GM19240 (cell line): Measurements from ENCODE around the gene CDH13.

ENCODE experiments used
- DNase-seq: peaks from one replicate; pipeline ENCODE4 v3.0.0; 2011; ENCODE audit warnings: low spot score; ENCODE audit not compliant: insufficient read length

Gene CDH13

DNA sequence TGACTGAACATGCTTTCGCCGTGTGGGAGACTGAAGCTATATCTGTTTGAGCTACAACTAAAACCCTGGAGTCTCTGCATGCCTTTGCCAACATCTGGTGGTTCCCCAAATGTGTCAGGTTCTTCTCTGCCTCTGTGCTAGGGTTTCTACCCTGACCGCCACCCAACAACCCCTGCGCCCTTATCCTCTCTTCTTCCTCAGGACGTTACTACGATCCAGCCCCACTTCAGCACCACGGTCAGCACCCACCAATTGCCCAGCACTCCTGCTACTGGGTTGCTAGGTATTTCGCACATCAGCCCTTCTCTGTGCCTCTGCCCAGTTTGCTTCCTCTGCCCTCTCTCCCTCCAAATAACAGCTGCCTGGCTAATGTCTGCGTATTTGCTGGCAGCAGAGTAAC, 1074.7 kb downstream of the CDH13 start:
- DNase-seq: no peak

DNA sequence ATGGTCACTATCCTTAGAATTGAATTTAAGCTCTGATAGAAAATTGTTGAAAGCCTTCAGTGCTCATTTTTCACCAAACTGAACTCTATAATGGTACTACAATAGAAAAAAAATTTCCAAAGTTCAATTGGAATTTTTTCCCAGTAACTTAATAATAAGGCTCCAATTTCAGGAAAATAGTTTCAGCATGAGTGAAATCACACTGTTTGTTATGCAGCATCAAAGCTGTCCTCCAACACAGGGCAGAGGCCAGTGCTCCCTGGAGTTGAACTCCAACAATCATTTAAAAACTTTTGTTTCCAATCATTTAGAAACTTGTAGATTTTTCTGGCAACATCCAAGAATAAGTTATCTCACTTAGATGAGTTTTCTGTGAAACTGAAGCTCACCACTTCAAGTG, 1077.9 kb downstream of the CDH13 start:
- DNase-seq: no peak

DNA sequence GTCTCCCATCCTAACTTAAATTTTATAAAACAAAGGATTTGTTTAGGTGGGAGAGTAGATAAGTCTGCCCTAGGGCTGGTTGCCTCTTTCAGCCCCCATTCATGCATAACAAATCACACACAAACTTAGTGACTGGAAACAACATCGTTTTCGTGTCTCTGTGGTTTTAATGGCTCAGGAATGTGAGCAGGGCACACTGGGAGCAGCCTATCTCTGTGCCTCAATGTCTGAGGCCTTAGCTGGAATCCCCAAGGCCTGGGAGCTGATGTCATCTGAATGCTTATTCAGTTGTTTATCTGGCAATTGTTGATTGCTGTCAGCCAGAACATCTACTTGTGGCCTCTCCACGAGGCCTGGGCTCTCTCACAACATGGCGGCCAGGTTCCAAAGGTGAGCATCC, 1079.1 kb downstream of the CDH13 start:
- no peak for DNase-seq

DNA sequence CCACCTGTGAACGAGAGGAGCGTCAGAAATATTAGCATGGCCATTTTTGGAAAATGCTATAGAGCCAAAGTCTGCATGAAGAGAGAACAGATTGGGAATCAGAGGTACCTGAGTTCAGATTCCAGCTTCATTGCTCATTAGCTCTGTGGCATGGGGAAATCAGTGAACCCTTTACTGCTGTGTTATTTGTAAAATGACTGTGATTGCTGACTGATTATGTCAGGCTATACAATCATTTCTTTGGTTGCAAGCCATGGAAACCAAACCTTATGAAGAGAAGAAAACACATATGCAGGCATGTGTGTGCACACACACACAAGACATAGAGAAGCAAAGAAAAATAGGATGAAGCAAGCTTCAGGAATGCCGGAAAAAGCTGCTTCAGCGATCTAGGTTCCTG, 1079.6 kb downstream of the CDH13 start:
- DNase-seq: no peak

DNA sequence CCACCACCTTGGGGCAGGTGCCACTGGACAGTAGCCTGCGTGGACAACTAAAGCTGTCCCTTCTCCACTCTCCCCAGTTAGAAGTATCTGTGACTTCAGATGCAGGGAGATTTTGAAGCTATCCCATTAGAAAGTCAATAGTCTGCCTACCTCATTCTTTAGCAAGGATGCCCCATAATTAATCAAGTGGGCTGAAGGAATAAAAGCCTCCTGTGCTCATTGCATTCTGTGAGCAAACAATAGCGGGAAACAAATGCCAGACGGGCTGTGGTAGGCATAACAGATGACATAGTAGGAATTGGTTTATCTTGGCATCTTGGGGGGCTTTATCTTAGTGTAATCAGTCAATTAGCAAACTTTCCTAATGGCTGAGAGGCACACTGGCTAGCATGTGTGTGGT, 1084.3 kb downstream of the CDH13 start:
- DNase-seq: no peak

DNA sequence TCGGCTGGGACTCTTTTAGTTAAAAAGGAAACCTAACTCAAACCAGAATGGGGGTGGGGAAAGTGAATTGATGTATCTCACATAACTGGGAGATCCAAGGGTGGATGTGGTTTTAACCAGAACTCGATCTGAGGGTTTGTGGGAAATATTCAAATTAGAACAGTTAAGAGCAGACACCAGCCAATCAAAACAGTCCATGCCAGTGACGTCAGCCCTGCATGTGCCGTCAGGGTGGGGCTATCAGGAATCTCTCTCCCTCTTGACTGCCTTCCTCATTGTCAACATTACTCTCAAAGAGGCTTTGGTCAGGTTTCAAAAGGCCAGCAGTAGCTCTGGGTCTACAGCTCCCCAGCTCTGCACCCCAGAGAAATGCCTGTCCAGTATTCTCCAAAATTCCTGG, 1086.8 kb downstream of the CDH13 start:
- no peak for DNase-seq

DNA sequence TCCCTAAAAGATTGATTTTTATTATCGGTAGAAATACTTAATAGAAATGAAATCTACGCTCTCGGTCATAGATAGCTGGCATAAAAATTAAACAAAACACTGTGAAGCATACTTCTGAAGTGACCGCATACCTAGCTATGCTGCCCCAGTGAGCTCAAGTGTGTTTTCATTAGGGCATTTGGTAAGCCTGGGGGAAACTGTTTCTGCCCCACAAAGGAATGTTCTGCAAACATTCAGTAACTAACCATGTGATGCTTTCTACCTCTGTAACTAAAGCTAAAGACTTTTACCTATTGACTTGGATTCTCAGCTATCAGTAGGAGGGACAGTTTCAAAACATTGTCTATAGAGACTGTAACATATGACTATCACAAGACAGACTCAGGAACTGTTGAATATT, 1087.5 kb downstream of the CDH13 start:
- no peak for DNase-seq

DNA sequence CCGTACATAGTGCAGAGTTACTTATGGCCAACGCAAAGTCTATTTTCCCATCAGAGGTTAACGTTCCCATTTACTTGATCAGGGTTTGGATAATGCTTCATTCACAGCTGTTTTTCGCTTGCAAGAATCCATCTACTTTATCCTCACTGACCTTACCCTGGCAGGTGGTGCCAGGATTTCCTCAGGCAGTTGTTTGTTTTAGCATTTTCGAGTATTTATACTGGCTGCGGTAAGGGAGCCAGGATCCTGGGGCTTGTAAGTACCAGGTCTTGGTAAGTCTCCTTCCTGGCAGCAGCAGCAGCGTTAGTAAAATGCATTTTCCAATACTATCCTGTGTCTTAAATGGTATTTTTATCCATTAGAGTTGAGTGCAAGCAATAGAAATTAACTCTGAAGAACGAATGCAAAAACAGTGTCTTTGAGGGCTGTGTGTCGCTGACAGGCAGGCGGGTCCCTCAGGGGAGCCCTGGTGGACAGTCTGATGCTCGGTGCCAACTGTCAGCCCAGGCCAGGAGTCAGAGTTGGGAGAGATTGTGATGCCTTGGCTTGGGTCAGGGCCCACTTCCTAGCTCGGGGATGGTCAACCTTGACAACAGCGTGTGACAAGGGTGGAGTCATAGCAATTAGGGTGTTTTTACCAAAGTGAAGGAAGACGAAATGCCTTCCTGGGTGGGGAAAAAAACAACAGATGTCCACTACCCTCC, 1088.6 kb downstream of the CDH13 start:
- DNase-seq: no peak

DNA sequence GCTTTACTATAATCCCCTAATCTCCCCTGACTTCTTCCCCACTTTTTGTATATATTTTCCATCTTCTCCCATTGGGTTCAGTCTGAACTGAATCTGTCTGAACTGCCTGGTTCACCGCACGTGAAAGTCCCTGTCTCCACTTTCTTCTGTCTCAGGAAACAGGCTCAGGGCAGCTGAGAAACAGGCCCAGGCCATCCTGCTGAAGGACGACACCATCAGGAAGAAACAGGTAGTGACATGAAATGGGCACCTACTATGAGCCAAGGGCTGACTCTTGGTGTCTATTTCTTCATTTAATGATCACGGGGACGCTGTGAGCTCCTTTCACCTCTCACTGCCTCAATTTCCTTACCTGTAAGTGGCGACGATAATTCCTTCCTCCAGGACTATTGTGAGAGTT, 1090.5 kb downstream of the CDH13 start:
- no peak for DNase-seq

DNA sequence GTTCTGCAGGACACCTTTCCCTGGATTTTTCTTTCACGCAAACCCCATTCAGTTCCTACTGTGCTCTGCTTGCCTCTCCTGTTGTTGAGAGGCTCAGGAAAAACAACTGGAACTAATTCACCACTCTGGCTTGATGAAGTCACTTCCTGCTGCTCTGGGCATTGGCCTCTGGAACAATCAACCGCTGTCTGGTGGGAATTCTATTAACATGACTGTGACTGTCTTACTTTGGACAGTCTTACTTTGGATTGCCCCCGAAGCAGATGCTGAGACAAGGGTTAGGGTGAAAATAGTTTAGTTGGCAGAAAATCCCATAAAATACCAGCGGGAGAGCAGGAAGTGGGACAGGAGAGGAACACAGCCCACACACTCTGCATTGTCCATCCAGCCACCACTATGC, 1091.0 kb downstream of the CDH13 start:
- DNase-seq: no peak

DNA sequence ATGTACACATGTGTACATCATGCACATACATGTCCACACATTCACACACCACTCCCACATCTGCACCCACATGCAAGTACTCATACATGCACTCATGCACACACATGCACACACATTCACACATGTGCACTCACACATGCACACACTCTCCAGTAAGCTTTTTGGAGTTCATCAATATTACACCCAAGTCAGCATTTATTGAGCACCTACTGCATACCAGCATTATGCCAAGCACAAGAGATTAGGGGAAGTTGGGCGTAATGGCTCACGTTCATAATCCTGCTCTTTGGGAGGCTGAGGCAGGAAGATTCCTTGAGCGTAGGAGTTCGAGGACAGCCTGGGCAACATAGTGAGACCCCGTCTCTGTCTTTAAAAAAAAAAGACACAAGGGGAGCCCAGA, 1093.4 kb downstream of the CDH13 start:
- DNase-seq: no peak

DNA sequence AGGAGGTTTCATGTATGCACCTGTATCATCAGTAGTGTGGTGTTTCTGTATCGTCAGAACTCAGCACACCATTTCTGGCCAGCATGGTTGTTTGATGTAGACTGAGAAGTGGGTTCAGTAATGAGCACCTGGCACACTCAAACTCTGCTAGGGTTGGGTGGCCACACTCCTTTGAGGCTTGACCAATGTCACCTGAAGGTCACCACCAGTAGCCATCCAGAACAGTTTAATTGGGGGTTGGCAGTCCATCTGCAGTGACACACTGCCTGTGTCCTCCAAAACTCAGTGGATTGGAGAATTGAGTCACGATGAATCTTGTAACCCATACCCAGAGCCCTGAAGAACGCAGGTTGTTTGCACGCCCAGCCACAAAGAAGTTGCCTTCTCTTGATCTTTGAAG, 1094.2 kb downstream of the CDH13 start:
- no peak for DNase-seq

DNA sequence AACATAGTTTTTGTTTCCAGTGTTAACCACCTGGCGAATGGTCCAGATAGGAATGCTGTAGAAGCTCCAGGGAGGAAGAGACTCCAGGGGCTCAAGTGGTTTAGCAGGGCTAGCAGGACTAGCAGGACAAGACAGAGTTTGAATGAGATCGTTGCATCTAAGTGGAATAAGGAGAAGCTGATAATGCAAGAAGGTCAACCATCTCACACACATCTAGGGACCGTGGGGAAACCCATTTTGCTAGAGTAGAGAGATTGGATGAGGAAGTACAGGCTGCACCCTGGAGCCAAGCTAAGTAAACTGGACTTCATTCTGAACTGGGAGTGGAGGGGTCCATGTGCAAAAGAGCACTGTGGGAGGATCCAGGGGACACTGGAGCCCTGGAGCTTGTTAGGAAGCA, 1094.9 kb downstream of the CDH13 start:
- no peak for DNase-seq

DNA sequence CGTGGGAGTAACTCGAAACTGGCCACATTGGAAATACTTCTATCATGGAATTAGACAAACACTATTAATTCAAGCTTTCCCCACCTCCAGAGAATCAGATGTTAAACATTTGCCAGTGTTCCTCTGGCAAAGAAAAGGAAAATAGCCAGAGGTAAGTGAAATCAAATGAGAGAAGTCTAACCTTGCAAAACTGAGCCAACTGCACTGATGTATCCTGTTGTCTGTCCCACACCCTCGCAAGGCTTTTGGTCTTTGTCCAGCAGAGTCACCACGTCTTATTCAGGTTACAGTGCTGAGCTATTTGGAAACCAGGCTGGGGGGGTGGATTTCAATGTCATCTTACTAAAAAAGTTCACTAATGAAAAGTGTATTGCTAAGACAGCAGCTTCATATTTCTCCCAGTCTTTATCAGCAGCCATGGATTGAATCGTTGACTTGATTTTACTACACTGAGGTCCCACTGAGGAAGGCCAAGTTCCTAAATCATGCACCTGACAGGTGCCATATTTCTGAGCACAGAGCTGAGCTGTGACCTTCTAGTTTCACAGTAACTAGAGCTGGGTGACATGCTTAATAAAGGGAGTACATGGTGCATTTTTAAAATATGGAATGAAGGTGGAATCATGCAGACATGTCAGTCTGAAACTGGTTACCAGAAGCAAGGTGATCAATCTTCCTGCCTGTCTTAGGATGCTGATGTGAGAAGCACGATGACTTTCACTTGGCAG, 1095.9 kb downstream of the CDH13 start:
- DNase-seq: no peak

DNA sequence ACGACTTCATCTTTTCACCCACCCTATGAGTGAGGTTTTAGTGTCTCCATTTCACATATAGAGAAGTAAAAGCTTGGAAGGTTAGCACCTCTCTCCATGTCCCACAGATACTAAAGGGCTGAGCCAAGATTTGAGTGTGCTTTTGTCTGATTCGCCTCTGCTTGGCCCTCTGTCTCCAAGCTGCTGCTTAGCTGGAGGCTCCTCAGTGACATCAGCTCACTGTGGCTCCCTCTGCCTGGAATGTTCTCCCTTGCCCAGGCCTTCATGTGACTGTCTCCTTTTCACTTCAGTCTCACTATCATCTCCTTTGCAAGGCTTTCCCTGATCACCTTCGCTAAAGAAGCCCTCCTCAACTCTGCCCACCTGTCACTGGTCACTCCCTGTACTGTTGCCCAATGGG, 1096.5 kb downstream of the CDH13 start:
- DNase-seq: no peak

DNA sequence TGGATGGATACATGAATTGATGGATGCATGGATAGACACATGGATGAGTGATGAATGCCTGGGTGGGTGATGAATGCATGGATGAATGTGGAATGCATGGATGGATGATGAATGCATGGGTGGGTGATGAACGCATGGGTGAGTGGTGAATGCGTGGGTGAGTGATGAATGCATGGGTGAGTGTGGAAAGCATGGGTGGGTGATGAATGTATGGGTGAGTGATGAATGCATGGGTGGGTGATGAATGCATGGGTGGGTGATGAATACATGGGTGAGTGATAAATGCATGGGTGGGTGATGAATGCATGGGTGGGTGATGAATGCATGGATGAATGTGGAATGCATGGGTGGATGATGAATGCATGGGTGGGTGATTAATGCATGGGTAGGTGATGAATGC, 1097.1 kb downstream of the CDH13 start:
- DNase-seq: no peak

DNA sequence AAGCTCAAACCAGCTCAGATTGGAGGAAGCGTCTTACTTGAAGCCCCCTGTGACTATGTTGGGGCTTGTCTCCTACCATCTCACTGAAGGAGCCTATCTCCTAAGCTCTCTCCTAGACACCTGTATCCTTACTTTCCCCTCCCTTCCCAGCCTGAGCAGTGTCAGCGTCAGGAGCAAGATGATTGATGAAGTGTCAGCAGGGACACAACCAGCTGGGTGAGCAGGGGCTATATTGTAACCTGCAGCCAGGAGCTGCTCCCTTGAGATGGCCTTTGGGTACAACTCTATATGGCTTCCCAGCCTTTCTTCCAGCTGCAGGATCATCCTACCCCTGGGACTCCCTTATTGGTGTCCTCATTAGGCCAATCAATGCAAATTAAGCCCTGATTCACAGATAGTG, 1097.8 kb downstream of the CDH13 start:
- no peak for DNase-seq

DNA sequence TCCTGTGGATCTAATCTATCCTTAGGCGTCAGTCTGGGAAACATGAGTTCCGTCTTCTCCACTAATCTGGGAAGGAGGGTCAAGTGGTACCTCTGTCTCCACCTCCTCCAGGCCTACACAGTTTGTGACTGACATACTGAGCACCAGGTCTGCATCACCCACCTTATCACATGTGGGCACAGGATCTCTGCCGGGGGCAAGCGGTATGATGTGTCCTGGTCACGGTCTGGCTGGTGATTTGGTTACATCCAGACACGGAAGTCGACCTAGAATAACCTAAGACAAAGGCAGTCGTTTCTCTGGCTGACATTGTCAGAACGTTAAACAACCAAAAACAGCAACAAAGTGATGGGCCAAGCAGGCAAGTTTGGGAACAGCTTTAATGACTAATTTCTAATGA, 1098.5 kb downstream of the CDH13 start:
- no peak for DNase-seq

DNA sequence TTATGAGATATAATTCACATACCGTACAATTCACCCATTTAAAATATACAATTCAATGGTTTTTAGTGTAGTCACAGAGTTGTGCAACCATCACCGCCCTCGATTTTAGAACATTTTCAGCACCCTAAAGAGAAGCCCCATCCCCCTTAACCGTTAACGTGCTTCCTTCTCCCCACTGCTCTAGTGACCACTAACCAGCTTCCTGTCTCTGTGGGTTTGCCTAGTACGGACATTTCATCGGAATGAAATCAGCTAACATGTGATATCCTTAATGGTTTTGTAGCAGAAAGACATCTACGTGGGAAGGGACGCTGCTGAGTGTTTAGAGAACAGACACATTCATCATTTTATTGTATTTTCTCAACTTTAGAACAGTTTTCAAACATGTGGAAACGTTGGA, 1100.2 kb downstream of the CDH13 start:
- no peak for DNase-seq

DNA sequence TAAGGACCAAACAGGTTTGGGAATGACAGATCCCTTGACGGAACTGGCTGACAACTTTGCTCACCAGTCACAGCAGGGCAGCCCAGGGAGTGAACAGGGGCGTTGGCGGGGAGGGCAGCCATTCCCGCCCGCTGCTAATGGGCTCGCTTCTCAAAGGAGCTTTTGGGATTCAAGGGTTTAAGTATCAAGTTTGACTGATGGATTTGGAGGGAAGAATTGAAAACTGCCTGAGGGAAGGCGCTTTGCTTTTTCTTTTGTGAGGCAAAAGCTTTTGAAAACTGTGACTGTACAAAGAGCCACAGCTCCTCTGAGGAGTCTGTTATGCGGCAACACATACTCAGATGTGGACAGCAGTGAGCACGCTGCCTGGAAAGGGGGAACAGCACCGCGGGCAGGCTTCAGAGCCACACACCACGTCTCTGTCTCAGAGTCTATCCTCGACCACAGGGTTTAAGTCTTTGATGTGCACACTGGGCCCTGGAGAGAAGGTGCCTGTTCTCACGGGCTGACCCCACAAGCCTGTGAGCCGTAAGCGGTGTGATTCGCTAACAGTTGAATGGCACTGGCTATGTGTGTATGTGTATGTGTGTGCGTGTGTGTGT, 1101.1 kb downstream of the CDH13 start:
- no peak for DNase-seq

DNA sequence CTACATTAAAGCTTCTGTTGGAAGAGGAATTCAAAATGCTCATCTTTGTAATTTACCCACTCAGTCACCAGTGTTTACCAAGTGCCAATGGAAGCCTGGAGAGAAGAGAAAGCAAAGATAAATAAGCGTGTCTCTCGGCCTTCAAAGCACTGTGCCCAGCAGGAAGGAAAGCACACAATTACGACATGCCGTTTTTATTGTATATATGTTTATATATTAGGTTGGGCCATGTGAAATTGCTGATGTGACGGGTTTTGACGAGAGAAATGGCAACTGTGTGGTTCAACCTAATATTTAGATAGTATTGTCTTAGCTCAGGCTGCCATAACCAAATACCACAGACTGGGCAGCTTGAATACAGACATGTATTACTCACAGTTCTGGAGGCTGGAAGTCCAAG, 1101.7 kb downstream of the CDH13 start:
- DNase-seq: no peak

DNA sequence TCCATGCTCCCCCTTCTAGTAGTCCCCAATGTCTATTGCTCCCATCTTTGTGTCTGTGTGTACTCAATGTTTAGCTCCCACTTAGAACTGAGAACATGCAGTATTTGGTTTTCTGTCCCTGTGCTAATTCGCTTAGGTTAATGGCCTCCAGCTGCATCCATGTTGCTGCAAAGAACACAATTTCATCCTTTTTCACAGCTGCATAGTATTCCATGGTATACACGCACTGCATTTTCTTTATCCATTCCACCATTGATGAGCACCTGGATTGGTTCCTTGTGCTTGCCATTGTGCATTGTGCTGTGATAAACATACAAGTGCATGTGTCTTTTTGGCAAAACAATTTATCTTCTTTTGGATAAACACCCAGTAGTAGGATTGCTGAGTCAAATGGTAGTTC, 1104.0 kb downstream of the CDH13 start:
- no peak for DNase-seq

DNA sequence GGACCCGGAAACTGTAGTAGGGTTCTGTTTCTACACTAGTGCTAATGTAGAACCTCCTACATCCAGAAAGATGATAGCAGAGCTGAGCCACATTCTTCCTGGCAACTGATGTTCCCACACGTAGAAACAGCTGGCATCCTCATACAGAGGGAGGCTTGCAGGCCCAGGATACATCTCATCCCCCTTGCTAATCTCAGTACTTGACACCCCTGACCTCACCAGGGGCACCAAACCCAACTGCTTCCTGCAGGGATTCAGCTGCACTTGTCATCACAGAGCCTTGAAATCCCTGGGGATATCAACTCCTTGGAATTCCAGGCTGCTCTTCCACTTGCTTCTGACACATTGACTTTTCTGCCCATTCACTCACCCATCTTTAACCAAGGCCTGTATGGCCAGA, 1105.8 kb downstream of the CDH13 start:
- no peak for DNase-seq
